B cell (primary cell): Measurements from ENCODE around the gene ADGRB2.
A peak's percentile ranks its signal among the peaks of the same experiment; 100 is the strongest.

ENCODE experiments used
- EZH2 ChIP-seq: IDR thresholded peaks from 2 replicates; pipeline ENCODE4 v1.6.1; 2012; ENCODE audit warnings: borderline replicate concordance, low read depth, mild to moderate bottlenecking, moderate library complexity, low read length; ENCODE audit not compliant: insufficient read depth, poor library complexity, severe bottlenecking
- TF ChIP-seq, protein P1 (sequence below): fragments of 200-600 bp; IDR thresholded peaks from one replicate; pipeline ENCODE4 v1.8.0; 2022; ENCODE audit warnings: antibody characterized with exemption, mild to moderate bottlenecking

DNA sequence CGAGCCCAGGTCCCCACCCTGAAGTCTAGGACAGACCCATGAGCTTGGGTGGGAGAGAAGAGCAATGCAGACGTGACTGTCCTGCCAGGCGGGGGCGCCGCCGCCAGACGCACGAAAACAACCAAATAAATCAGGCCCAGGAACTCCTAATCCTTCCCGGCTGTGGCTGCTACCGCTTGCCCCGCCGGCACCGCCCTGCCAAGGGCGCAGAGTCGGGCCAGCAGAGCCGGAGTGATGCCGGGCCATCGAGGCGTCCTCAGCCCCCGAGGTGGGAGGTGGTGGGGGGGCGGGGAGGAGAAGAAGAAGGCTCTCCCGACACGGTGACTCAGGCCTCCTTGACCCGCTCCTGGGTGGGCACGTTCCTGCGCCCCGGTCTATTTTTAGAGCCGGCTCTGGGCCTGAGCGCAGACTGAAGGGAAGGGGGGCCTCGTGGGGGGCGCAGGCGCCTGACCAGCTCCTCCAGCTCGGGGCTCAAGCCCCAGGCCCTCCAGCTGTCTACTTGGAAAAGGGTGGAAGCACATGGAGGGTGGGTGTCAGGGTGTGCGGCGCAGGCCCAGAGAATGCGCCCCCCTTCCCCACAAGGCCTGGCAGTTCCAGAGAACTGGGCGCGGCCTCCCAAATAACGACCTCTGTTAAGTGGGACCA, 49.6 kb downstream of the ADGRB2 start:
- no peak for TF ChIP-seq EZH2
- TF ChIP-seq, protein P1, sequence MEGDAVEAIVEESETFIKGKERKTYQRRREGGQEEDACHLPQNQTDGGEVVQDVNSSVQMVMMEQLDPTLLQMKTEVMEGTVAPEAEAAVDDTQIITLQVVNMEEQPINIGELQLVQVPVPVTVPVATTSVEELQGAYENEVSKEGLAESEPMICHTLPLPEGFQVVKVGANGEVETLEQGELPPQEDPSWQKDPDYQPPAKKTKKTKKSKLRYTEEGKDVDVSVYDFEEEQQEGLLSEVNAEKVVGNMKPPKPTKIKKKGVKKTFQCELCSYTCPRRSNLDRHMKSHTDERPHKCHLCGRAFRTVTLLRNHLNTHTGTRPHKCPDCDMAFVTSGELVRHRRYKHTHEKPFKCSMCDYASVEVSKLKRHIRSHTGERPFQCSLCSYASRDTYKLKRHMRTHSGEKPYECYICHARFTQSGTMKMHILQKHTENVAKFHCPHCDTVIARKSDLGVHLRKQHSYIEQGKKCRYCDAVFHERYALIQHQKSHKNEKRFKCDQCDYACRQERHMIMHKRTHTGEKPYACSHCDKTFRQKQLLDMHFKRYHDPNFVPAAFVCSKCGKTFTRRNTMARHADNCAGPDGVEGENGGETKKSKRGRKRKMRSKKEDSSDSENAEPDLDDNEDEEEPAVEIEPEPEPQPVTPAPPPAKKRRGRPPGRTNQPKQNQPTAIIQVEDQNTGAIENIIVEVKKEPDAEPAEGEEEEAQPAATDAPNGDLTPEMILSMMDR, result peak; percentile 32
